ENCODE measurements around the gene MBNL2.

Gene MBNL2

DNA sequence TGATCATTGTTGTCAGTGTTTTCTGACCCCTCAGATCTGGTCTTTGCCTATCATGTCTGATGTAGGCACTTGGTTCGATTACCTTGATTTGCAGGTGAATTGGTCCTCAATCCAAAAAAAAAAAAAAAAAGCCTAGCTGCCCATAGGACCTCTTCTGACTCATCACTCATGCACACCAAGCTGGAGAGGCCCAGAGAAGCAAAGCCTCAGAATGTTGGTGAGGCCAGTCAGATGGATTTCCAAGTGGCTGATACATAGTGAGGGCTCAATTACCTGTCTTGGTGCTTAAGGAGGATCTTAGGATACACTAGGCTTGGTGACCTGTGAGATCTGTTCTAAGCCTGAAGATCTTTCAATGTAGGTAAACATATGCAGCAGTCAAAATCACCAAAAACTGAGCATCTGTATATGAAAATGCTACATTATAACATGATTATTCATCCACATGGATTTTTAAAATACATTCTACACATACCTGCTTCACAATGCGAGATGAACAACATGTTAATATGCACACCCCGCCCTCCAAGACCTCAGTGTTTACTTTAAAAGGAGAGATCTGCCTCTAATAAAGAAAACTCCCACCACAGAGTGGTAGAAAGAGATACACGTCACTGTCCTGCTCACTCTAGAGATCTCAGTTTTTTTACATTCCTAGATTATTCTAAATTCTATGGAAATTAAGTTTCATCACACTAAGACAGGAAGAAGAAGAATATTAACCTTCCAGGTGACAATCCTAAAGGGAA is 132.0 kb downstream of the MBNL2 start:
- no peak for DNase-seq

DNA sequence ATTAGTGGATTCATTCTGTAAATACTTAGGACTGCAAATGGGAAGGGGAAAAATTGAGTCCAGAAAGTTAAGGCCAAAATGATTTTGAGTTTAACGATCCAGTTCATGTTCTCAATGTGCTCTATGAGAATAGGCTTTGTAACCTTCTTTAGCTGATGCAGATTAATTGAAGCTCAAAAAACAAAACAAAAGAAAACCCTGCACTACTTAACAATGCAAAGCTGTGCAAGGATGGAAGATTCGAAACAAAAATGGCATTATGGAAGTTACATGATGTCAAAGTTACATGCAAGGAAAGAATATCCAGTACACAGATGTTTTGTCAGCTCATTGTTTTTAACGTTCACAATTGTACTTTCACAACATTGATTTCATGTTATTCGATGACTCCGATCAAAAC is 132.7 kb downstream of the MBNL2 start:
- DNase-seq, result no peak

DNA sequence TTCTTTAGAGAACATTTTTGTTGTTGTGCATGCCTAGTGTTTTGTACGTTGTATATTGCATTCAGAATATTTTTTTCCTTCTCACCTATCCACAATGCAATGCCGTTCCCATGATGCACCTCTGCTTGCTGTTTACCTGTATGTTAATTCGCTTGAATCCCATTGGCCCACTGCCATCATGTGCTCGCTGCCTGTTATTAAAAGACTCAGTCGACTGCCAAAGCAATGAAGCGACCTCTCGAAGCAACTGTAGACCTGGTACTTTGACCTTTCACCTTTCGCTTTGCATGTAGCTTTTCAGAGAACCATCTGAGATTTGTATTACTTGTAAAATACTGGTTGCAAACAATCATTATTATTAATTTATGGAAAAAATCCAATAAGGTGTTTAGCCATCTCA is 134.5 kb downstream of the MBNL2 start:
- DNase-seq, result no peak

DNA sequence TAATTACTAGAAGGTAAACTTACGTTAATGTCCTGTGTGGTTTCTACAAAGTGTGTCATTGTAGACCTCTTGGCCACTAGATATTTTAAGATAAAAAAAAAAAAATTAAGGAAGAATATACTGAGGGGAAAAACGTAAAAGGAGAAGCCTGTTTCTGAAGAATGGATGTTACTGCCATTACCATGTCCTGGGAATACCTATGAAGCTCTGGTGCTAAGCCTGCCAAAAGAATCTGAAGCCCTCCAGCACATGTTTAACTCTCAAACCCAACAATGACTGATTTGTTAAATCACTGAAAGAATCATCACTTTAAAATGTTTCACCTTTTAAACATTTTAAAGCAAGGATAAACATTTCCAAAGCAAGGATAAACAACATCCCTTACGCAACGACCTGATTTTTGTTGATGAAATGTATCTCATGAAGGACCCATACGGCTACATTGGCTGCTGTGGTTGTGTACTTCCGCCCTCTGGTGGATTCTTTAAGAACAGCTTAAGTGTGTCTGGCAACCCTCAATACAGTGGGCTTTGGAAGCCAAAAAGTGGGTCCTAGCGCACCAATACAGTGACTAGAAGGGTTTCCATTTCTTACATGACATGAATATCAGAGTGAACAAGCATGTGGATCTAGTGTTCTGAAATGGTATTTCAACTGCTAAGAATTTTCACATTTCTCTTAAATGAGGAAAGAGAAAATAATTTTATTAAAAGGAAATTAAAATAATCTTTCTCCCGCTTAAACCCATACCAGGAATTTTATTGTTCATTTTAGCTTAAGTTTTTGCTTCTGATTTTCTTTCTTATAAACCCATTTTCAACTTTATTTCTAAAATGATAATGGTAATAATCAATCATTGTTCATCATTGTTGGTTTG is 137.3 kb downstream of the MBNL2 start:
- peak; percentile 28 to 51 for DNase-seq

DNA sequence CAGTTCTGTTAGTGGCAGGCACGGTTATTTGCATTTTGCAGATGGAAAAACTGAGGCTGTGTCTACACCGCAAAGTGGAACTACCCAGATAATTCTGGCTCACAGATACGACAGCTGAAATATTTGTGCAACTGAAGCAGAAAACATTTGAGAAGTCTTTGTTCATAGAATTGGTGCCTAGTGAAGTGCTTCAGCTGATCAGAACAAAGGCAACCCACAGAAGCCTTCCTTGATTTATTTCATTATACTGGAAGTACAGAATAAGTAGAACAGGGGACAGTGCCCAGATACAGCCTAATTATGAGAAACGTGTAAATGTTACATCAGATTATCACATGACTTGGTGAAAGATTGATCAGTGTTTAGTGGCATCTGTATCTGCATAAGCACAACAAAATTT is 138.5 kb downstream of the MBNL2 start:
- DNase-seq, result no peak

DNA sequence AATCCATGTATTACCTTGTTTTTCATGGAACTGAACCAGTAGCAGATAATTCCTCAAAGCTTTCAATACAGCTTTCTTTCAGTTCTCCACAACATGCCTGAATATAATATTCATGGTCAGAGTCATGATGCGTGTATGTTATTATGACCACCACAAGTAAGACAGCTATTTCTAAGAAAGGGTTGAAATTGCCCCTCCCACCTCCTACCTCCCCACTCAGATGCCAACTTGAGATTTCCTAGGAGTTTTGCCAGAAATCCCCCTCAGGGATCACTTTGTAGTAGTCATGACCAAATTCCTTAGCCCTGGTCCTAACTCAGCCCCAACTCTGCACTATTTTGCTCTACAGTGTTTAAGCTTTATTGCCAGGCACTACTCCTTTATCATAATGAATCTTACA is 141.9 kb downstream of the MBNL2 start:
- DNase-seq, result no peak

DNA sequence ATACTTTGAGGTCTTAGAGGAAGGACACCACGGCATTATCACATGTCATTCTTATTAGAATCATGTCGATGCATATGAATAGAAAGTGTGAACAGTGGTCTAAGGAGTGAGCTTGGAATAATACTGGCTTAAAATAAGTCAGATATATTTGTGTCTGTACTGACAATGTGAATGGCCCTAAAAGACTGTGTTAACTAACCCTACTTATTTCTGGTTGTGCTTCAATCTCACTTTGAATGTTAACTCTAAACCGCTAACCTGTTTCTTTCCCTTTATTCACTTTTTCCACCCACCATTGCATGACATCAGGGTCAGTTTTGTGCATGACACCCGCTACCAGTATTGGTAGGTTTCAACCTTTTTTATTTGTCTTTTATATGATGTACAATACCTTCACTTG is 142.7 kb downstream of the MBNL2 start:
- no peak for DNase-seq

DNA sequence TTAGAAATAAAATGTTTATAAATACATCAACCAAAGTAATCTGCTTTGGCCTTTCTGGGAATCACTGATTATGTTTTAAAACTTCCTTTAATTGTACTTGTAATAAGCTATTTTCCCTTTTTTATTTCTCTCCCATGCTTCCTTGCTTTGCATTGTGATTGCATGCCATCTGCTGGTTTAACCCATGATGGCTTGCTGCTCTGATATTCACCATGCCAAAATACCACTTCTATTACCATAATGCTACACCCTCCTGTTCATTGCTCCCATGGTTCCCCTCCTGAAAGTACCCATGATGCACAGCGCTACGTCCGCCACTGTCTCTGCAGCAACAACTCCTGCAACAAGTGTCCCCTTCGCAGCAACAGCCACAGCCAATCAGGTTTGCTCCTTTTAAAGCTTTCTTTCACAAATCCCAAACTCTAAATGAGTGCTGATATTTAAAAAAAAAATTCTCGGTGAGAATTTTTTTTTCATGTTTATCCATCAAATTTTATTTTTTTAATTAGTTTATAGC is 144.1 kb downstream of the MBNL2 start:
- DNase-seq, result no peak

DNA sequence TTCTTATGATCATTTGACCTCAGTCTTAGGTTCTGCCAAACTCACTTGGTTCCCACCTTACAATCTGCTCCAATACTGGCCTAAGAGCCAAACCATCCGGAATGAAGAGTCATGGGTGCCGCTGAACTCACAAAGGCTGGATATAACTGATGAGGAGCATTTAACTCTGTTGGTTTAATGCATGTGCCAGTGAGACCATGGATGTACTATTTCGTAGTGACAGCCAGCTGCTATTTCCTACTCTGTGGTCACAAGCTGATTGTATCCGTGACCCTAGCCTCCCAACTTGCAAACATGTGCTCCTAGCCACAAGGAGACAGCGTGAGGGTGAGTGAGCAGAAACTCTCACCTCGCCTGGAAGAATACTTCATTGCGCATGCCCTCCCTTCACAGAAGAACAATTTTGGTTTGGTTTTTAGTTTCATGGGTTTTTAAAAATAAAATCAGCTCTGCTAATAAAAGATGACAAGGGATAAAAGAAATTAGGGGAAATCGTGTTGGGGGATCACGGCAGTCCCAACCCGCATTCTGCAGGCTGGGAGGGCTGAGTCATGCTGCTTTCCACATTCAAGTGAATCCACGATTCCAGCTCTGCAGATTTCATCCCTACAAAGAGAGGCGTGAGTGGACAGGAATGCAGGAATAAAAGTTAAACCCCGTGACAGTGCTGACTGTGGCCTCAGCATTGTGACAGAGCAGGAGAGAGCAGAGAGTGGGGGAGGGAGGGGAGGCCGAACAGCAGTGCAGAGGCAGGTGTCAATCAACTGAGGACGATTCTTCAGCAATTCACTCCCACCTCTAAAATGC is 145.1 kb downstream of the MBNL2 start:
- DNase-seq, result no peak

DNA sequence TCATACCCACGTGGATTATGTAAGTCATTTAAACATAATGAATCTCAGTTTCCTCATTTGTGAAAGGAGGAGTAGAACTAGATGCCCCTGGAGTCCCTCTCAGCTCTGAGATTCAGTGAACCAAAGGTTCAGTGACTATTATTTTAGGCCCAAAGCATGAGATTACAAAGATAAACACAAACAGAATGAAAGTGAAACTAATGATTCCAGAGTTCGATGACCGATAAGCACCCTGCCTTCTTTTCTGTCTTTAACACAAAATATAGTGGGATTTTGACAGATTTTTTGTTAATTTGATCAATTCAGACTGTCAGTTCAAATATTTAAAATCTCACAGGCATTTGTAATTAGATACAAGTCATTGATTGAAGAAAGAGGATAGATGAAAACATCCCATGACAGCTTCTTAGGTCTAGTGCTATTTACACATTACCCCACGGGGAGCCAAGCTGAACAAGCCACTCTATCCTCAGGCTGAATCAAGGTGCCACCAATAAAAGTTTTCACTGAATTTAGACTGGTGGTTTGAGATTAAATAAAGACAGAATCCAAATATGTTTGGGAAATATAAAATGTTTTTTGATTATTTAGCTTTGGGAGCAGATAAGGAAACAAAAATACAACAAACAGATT is 147.2 kb downstream of the MBNL2 start:
- no peak for DNase-seq

DNA sequence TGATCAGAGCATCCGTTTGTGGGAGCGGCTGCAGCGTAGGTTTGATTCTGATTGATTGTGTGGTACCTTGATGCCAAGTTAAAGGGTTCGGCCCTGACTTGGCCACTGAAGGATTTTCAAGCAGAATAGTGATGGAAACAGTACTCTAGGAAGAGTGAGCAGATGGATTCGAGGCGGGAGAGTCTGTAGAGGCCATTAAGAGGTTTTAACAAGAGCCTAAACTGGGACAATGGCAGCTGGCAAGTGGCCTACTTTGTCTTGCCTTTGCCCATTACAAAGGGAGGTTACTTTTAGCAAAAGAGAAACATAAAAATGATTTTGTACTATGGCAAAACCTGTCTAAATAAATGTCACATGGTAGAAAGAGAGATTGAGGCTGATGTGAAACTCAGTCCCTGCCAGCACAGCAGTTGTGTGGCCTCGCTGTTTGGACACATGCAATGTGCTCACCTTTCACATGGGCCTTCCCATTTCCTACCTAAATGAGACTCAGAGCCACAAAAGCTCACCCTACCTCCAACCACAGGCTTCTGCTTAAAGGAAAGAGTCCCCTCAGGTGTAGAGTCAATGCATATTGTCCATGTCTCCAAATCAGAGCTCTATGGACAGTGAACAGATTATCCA is 149.5 kb downstream of the MBNL2 start:
- no peak for DNase-seq

DNA sequence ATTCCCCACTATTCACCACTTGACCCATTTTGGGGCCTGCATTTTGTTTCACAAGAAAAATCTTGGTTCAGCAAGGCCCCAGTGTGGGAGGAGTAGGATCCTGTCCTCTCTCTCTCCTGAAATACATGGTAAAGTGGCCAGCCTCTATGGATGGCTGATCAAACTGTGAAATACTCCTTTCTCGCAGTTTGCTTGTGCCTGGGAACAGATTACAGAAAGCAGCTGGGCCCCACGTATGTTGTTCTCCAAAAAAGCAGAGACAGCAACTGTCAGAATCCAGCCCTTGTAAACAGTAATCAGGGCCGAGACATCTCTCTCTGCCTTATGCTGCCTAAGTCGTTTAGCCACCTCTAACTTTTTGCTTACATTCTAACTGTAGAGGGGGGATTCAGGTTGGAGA is 150.8 kb downstream of the MBNL2 start:
- no peak for DNase-seq

DNA sequence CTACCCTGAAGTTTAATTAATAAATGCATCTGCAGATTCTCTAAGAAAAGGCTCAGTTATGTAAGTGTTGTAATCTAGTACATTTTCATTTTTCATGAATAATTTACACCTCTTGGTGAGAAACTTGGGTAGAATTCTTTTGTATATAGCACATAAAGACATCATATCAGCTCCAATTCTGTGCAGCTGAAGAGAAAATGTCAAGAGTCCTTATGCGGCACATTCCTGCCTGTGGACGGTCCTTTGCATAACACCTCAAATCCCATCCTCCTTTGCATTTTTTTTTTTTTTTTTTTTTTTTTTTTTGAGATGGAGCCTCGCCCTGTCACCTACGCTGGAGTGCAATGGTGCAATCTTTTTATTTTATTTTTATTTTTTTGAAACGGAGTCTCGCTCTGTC is 151.7 kb downstream of the MBNL2 start:
- no peak for DNase-seq

DNA sequence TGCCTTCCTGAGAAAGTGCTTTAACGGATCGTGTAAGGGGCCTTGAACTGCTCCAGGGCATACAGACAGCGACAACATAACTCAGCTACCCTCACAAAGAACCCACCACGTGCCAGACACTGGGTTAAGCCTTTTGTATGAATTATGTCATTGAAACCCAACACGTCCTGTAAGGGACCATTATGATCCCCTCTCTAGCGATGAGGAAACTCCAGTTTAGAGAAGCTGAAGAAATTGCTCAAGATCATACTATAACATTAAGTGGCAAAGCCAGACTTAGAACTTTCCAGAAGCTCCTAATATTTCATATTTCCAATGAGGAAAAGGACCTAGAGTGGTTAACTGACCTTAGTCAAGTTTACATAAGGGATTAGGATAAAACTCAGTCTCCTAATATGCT is 154.8 kb downstream of the MBNL2 start:
- no peak for DNase-seq

DNA sequence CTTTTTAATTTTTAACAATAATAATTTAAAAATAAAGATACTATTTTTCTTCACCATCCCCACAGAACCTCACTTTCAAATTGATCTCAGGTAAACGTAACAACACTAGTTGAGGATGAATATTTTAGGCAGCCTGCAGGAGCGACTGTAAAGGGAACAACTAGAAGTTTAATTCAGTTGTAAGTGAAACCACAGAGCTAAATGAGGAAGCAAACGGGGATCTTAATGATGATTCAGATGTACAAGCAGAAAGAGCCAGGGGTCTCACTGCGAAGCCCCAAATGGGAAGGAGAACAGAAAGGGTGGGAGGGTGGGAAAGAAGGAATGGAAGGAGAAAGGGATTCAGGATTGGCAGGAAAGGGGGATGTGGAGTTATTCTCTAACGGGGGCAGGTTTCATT is 157.3 kb downstream of the MBNL2 start:
- no peak for DNase-seq

DNA sequence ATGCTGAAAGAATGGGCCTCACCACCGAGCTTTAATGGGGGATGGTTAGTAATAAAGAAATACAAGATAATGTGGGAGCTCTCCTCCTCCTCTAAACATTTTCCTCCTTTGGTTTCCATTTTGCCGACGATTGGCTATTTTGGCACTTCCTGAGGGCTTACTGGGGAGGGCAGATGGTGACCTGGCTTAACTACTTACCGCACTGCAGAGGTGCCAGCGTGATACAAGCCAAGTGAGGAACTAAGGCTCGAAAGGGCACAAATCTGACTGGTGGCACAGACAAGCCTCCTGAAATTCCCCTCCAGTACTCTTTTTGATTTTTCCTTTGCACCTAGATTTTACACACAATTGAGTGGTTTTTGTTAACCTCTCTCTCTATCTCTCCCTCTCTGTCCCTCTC is 158.6 kb downstream of the MBNL2 start:
- DNase-seq, result no peak

DNA sequence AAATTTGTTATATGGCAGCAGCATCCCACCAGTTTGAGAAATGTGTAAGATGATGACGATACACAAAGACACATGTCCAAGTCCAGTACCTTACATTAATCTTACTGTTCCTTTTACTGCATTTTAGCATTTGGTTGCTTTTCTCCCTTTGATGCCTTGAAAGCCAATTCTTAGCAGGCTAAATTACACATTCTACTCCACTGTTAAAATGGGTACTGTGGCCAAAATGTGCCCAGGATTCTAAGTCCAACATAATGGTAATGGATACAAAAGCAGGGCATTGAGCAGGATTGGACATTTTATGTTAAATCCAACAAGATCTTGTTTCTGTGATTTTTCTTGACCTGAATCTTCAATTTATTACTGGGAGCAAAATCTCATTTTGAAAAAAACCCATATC is 159.1 kb downstream of the MBNL2 start:
- DNase-seq, result no peak

DNA sequence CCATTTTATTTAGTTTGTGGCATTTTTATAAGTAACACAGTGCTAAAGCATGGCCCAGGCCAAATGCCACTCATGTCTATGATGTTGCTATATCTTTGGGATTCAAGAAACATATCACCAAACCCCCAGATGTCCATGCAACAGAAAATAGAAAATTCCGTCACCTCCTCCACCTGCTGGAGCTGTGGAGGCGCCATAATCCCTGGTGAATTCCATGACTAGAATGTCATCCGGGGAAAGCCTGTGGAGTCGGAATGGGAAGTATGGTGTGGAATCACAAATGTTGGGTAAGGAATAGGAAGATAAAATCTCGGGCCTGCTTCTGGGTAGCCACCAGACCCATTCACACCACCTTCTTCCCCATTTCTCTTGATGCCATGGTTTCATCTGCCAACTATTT is 160.1 kb downstream of the MBNL2 start:
- DNase-seq, result no peak

DNA sequence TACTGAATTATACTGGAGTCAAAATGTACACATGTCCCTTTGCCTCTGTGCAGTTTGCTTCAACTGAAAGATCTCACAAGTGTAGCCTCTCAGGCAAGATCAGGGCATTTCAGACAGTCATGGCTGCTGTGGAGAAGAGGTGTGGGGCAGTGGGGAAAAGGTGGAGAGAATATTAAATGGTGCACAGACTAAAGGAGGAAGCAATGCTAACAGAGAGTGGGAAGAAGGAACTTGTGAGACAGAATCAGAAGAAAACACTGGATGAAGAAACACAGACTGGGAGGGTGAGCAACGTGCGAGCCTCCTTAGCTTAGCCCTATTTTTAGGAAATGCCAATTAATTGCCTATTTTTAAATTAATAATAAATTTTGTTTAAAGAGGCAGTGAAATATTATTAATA is 162.2 kb downstream of the MBNL2 start:
- no peak for DNase-seq

DNA sequence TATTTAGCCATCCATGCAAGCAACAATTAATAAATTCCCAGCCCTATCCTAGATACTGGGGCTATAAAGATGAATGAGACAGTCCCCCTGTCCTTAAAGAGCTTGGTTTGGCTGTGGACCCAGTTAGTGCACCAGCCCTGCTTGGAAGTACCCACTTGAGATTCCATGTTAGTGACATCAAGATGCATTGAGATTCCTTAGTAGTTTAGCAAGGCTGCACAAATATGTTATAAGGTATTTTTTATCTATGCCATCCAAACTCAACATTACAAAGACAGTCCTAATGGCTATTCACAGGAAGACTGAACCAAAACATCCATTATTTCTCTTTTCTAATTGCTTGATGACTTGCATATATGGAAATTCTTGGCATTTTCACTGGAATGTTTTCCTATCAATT is 163.0 kb downstream of the MBNL2 start:
- no peak for DNase-seq

DNA sequence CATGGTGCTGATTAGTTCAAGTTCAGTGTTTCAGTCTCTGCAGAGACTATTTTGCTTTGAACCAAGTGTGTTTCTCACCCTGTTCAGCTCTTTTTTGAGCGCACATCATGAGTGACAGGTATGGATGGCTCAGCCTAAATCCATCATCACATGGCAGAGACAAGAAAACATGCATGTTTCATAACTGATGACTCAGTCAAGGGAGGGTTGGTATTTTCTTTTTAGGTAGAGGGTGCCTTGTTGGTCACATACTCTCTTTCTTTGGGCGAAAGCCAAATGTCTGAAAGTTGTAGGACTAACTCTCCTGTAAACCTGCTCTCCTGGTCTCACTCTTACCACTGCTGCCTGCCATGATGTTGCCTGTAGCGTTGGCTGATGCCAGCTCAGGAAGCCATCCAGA is 163.7 kb downstream of the MBNL2 start:
- DNase-seq, result no peak

DNA sequence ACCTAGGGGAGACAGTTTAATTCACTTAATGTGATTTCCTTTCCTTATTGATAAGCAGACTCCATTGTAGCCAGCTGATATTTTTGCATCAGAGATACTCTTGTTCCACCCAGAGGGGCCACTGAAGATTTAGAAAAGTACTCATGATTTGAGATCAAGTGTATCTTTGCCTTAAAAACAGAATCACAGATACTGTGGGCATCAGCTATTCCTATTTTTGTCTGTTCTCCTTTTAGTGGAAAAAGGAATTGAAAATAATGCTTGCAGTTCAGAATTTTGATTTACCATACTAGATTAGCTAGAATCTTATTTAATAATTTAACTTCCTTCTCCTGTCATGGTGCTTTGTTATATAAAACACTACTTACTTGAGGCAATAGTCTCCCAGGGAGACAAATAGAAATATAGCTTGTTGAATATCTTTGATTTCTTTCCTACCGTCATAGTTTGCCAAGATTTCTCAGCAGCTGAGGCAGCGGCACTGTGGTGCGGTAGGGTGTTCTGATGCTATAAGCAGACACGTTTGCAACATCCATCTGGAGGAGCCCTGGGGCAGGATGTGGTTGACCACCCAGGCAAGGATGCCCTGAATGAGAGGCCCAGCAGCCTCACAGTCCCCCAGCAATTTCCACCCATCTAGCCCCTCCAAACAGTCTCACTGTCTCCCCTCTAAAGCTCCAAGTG is 164.8 kb downstream of the MBNL2 start:
- DNase-seq, result peak in 1 of 2 donors; percentile 2
